HEK293 (cell line): ENCODE measurements around the gene LRP6.

Experiments used
- CTCF ChIP-seq: fragments of 450-650 bp; formaldehyde crosslinking; IDR thresholded peaks from 2 replicates; pipeline ENCODE4 v1.5.1; 2016; ENCODE audit warnings: missing biosample characterization, missing genetic modification characterization
- PRDM1 ChIP-seq: fragments of 450-650 bp; formaldehyde crosslinking; IDR thresholded peaks from 2 replicates; pipeline ENCODE4; 2016; ENCODE audit warnings: missing biosample characterization, missing genetic modification characterization
- ZNF239 ChIP-seq: fragments of 450-650 bp; formaldehyde crosslinking; IDR thresholded peaks from 2 replicates; pipeline ENCODE4 v1.5.1; 2016; ENCODE audit warnings: missing biosample characterization, missing genetic modification characterization
- ZNF274 ChIP-seq, 2 experiments: fragments of 200-500 bp in 1 of 2; fragments of 450-650 bp in 1 of 2; sonication (Bioruptor generic) in 1 of 2; formaldehyde crosslinking in 1 of 2; IDR thresholded peaks; 2 replicates each; pipeline versions ENCODE4 v1.5.1 to v1.6.1; 2014 to 2016; ENCODE audit warnings: borderline replicate concordance in 1 of 2, inconsistent platforms in 1 of 2, low read length in 1 of 2, missing biosample characterization in 1 of 2, missing genetic modification characterization in 1 of 2
- ZNF280D ChIP-seq: fragments of 450-650 bp; formaldehyde crosslinking; IDR thresholded peaks from 2 replicates; pipeline ENCODE4 v1.5.1; 2016; ENCODE audit warnings: missing biosample characterization, missing genetic modification characterization
- ZNF324 ChIP-seq: fragments of 450-650 bp; formaldehyde crosslinking; IDR thresholded peaks from 2 replicates; pipeline ENCODE4 v1.5.1; 2016; ENCODE audit warnings: missing biosample characterization, missing genetic modification characterization
- ZNF561 ChIP-seq: fragments of 450-650 bp; IDR thresholded peaks from 2 replicates; pipeline ENCODE4 v1.5.1; 2018; ENCODE audit warnings: missing biosample characterization, missing genetic modification characterization, borderline replicate concordance
- ZNF768 ChIP-seq: fragments of 450-650 bp; formaldehyde crosslinking; IDR thresholded peaks from 2 replicates; pipeline ENCODE4 v1.5.1; 2018; ENCODE audit warnings: missing biosample characterization, mild to moderate bottlenecking, missing genetic modification characterization
- TF ChIP-seq, protein P1 (sequence below): fragments of 450-650 bp; IDR thresholded peaks from 2 replicates; pipeline ENCODE4 v1.5.1; 2018; ENCODE audit warnings: missing biosample characterization, missing genetic modification characterization

- TF ChIP-seq, protein P1, sequence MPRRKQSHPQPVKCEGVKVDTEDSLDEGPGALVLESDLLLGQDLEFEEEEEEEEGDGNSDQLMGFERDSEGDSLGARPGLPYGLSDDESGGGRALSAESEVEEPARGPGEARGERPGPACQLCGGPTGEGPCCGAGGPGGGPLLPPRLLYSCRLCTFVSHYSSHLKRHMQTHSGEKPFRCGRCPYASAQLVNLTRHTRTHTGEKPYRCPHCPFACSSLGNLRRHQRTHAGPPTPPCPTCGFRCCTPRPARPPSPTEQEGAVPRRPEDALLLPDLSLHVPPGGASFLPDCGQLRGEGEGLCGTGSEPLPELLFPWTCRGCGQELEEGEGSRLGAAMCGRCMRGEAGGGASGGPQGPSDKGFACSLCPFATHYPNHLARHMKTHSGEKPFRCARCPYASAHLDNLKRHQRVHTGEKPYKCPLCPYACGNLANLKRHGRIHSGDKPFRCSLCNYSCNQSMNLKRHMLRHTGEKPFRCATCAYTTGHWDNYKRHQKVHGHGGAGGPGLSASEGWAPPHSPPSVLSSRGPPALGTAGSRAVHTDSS (tag by site-specific recombination), result no peak
- TF ChIP-seq CTCF, result no peak
- TF ChIP-seq ZNF768 (tag by site-specific recombination), result no peak
- TF ChIP-seq ZNF561 (tag by site-specific recombination), result no peak
- no peak for TF ChIP-seq ZNF274 (IDR thresholded peaks at IDR 0.05; ENCODE audit: low read length)
- TF ChIP-seq ZNF274 (tag by site-specific recombination; IDR thresholded peaks at IDR 0.05; ENCODE audit: borderline replicate concordance), result no peak
- TF ChIP-seq ZNF324 (tag by site-specific recombination), result no peak
- no peak for TF ChIP-seq ZNF239
- no peak for TF ChIP-seq PRDM1 (tag by site-specific recombination)
- TF ChIP-seq ZNF280D, result no peak
Measured at GRCh38 chr12:12282761-12283425, 16.0 kb upstream of the LRP6 start.
